ENCODE measurements around the gene PCSK9.
"Not testable (repeated sequence)": the region's sequence is repeated elsewhere in the genome, so short reads cannot be mapped to it uniquely, and the experiment has no call there.

Gene PCSK9

GRCh38 chr1:55010194-55010886, 29.0 kb upstream of the PCSK9 start:
- DNase-seq (ENCODE audit: low read depth), result no peak

GRCh38 chr1:55010887-55011217, 28.5 kb upstream of the PCSK9 start:
- DNase-seq (ENCODE audit: low read depth), result no peak

- no peak for DNase-seq (ENCODE audit: low read depth)
Observed at GRCh38 chr1:55012661-55013060, 26.7 kb upstream of the PCSK9 start.

- DNase-seq (ENCODE audit: low read depth), result no peak
Observed at GRCh38 chr1:55015123-55015522, 24.2 kb upstream of the PCSK9 start.

- DNase-seq (ENCODE audit: low read depth), result no peak
Observed at GRCh38 chr1:55015731-55016620, 23.4 kb upstream of the PCSK9 start.

GRCh38 chr1:55018395-55018794, 21.0 kb upstream of the PCSK9 start:
- no peak for DNase-seq (ENCODE audit: low read depth)

GRCh38 chr1:55021942-55022546, 17.3 kb upstream of the PCSK9 start:
- peak; percentile 69 for DNase-seq (ENCODE audit: low read depth)

- not testable (repeated sequence) for DNase-seq (ENCODE audit: low read depth)
Observed at GRCh38 chr1:55024163-55024562, 15.2 kb upstream of the PCSK9 start.

- not testable (repeated sequence) for DNase-seq (ENCODE audit: low read depth)
Observed at GRCh38 chr1:55026682-55027081, 12.7 kb upstream of the PCSK9 start.

GRCh38 chr1:55031098-55031497, 8.2 kb upstream of the PCSK9 start:
- DNase-seq (ENCODE audit: low read depth), result not testable (repeated sequence)

- DNase-seq (ENCODE audit: low read depth), result no peak
Observed at GRCh38 chr1:55033265-55033614, 6.1 kb upstream of the PCSK9 start.

GRCh38 chr1:55034476-55035133, 4.7 kb upstream of the PCSK9 start:
- DNase-seq (ENCODE audit: low read depth), result no peak

- DNase-seq (ENCODE audit: low read depth), result no peak
Observed at GRCh38 chr1:55035904-55036303, 3.4 kb upstream of the PCSK9 start.

GRCh38 chr1:55037733-55038551, 1.4 kb upstream of the PCSK9 start:
- no peak for DNase-seq (ENCODE audit: low read depth)

GRCh38 chr1:55038552-55038838, 853 bp upstream of the PCSK9 start:
- DNase-seq (ENCODE audit: low read depth), result no peak

- no peak for DNase-seq (ENCODE audit: low read depth)
Observed at GRCh38 chr1:55038974-55039341, 390 bp upstream of the PCSK9 start.

GRCh38 chr1:55040083-55040932, 960 bp downstream of the PCSK9 start:
- DNase-seq (ENCODE audit: low read depth), result no peak

- no peak for DNase-seq (ENCODE audit: low read depth)
Observed at GRCh38 chr1:55040933-55041494, 1.7 kb downstream of the PCSK9 start.

GRCh38 chr1:55041613-55042012, 2.3 kb downstream of the PCSK9 start:
- DNase-seq (ENCODE audit: low read depth), result no peak

- DNase-seq (ENCODE audit: low read depth), result no peak
Observed at GRCh38 chr1:55043011-55043410, 3.7 kb downstream of the PCSK9 start.

GRCh38 chr1:55043726-55044125, 4.4 kb downstream of the PCSK9 start:
- no peak for DNase-seq (ENCODE audit: low read depth)

Data from activated T-cell treated with anti-CD3 and anti-CD28 coated beads for 48 hours (primary cell).